HFFc6 (cell line): Measurements from ENCODE around the gene UNC80. TPM values are rescaled to one million over a fixed set of nuclear protein-coding genes. Genes with fewer than 3 reads are reported as not detected.

Experiments
- DNase-seq: peaks from one replicate; pipeline ENCODE4 v3.0.0-alpha.2; 2018
- H3K27ac Mint-ChIP-seq: 2 replicates; pipeline ENCODE4 v1.8.0; 2020; ENCODE audit warnings: mild to moderate bottlenecking, mixed read lengths
- H3K27me3 Mint-ChIP-seq: 2 replicates; pipeline ENCODE4 v1.8.0; 2021; ENCODE audit warnings: mild to moderate bottlenecking, moderate library complexity, mixed read lengths; ENCODE audit not compliant: insufficient read depth
- H3K36me3 Mint-ChIP-seq: 2 replicates; pipeline ENCODE4 v1.8.0; 2021; ENCODE audit warnings: low read depth, mixed read lengths
- H3K4me1 Mint-ChIP-seq: 2 replicates; pipeline ENCODE4 v1.8.0; 2020; ENCODE audit warnings: low read depth, mixed read lengths
- H3K4me3 Mint-ChIP-seq: 2 replicates; pipeline ENCODE4 v1.8.0; 2020; ENCODE audit warnings: mild to moderate bottlenecking, moderate library complexity, mixed read lengths
- H3K9me3 Mint-ChIP-seq: 2 replicates; pipeline ENCODE4 v1.8.0; 2020; ENCODE audit warnings: mild to moderate bottlenecking, mixed read lengths
- long read RNA-seq: library from polyadenylated mRNA; unstranded; transcript quantifications from one replicate; pipeline ENCODE4 v2.0.0, GENCODE V29; 2019
- total RNA-seq, 6 experiments: library from RNA; stranded (reverse); fragmentation: NEBNext Ultra II Directional; extraction: Animal tissue kit (Norgen Biotek cat#: 25700); gene quantifications; 2 replicates in 1 of 6; 3 replicates in 5 of 6; pipeline ENCODE4 v1.2.3, GENCODE V29; 2021
- TF ChIP-seq, protein P1 (sequence below): fragments of 200-600 bp; sonication (generic); IDR thresholded peaks from 2 replicates; pipeline ENCODE4 v1.5.0; 2021; ENCODE audit warnings: antibody characterized with exemption, mild to moderate bottlenecking

The UNC80 gene, protein sequence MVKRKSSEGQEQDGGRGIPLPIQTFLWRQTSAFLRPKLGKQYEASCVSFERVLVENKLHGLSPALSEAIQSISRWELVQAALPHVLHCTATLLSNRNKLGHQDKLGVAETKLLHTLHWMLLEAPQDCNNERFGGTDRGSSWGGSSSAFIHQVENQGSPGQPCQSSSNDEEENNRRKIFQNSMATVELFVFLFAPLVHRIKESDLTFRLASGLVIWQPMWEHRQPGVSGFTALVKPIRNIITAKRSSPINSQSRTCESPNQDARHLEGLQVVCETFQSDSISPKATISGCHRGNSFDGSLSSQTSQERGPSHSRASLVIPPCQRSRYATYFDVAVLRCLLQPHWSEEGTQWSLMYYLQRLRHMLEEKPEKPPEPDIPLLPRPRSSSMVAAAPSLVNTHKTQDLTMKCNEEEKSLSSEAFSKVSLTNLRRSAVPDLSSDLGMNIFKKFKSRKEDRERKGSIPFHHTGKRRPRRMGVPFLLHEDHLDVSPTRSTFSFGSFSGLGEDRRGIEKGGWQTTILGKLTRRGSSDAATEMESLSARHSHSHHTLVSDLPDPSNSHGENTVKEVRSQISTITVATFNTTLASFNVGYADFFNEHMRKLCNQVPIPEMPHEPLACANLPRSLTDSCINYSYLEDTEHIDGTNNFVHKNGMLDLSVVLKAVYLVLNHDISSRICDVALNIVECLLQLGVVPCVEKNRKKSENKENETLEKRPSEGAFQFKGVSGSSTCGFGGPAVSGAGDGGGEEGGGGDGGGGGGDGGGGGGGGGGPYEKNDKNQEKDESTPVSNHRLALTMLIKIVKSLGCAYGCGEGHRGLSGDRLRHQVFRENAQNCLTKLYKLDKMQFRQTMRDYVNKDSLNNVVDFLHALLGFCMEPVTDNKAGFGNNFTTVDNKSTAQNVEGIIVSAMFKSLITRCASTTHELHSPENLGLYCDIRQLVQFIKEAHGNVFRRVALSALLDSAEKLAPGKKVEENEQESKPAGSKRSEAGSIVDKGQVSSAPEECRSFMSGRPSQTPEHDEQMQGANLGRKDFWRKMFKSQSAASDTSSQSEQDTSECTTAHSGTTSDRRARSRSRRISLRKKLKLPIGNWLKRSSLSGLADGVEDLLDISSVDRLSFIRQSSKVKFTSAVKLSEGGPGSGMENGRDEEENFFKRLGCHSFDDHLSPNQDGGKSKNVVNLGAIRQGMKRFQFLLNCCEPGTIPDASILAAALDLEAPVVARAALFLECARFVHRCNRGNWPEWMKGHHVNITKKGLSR (N-terminal part only)
- not detected for total RNA-seq
- long read RNA-seq = 0 reads

DNA sequence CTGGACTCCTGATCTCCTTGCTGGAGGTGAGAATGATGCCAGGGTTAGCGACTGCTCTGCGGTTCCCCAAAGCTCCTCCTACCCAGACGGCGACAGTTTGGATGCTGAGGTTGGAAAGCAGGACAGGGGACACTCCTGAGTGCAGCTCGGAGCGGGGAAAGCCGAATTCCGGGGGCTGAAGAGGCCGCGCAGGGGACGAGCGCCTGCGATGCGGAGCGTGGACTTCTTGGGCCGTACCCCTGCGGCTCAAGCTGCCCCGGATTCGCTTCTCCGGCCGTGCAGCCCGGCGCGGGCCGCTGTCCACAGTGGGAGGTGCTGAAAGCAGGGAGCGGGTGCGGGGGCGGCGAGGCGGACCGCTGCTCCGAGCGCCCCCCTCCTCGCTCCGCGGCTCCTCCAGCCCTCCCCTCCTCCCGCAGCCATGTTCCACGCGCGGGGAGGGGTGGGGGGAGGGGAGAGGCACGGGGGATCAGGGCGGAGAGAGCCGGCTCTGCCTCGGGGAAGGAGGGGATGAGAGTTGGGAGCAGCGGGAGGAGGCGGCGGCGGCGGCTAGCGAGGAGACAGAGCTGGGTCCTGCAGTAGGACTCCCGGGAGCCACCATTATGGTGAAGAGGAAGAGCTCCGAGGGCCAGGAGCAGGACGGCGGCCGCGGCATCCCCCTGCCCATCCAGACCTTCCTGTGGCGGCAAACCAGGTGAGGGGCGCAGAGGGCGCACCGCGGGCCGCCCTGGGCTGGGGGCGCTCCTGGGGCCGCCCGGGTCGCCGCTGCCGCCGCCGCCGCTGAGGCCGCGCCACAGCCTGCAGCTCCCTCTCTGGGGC is at the start of gene UNC80:
TSS of gene UNC80 (plus strand) at position 359 of the 816 bp plus-strand sequence. CDS start at position 600, 241 bp downstream.
- DNase-seq = no peak
- Mint-ChIP-seq H3K4me1 (no peaks in the 10 kb centered on the region), H3K9me3 (no peaks in the 10 kb centered on the region), H3K27ac (no peak within 1 kb of the TSS), H3K27me3 (peaks cover 7% of the 10 kb centered on the region), H3K36me3 (no peaks in the 10 kb centered on the region), H3K4me3 (no peak within 1 kb of the TSS)
- TF ChIP-seq, protein P1, sequence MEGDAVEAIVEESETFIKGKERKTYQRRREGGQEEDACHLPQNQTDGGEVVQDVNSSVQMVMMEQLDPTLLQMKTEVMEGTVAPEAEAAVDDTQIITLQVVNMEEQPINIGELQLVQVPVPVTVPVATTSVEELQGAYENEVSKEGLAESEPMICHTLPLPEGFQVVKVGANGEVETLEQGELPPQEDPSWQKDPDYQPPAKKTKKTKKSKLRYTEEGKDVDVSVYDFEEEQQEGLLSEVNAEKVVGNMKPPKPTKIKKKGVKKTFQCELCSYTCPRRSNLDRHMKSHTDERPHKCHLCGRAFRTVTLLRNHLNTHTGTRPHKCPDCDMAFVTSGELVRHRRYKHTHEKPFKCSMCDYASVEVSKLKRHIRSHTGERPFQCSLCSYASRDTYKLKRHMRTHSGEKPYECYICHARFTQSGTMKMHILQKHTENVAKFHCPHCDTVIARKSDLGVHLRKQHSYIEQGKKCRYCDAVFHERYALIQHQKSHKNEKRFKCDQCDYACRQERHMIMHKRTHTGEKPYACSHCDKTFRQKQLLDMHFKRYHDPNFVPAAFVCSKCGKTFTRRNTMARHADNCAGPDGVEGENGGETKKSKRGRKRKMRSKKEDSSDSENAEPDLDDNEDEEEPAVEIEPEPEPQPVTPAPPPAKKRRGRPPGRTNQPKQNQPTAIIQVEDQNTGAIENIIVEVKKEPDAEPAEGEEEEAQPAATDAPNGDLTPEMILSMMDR = no peak

DNA sequence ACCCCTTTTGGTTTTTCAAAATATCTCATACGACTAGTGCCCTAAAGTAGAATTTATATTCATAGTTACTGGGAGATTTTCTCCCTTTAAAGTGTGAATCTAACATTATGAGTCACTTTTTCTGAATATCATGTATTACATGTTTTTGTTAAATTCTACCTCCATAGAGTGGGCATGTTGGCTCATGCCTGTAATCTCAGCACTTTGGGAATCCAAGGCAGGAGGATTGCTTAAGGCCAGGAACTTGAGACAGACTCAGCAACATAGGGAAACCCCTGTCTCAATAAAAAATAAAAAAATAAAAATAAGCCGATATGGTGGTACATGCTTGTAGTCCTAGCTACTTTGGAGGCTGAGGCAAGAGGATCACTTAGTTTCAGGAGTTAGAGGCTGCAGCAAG is 45.3 kb upstream of the UNC80 start:
- DNase-seq = no peak
- Mint-ChIP-seq H3K4me1 (peaks cover 10% of the 10 kb centered on the region), H3K27ac (no peak overlapping the region), H3K9me3 (peaks cover 11% of the 10 kb centered on the region), H3K27me3 (no peaks in the 10 kb centered on the region; the same call in 1 of the 2 replicates), H3K36me3 (no peaks in the 10 kb centered on the region; the same call in 1 of the 2 replicates), H3K4me3 (no peak overlapping the region)
- TF ChIP-seq, protein P1 = no peak

DNA sequence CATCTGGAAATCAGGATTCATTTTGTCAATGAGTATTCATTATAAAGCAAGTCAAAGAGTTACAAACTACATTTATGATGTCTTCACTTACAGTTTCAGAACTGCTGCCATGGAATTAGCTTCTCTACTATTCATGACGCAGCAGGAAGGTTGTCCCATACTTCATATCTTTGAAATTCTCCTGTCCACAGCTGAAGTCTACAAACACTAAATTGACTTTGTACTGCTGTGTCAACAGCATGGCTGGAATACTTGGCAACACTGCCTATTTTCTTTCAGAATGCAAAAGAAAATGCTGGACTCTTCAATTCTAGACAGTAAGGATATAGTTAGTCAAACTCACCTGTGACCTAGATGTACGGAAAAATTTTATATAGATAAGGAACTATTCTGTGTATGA is 44.6 kb upstream of the UNC80 start:
- DNase-seq = no peak
- Mint-ChIP-seq H3K4me1 (peaks cover 3% of the 10 kb centered on the region), H3K27ac (no peak overlapping the region), H3K36me3 (no peaks in the 10 kb centered on the region; the same call in 1 of the 2 replicates), H3K9me3 (peaks cover 11% of the 10 kb centered on the region), H3K4me3 (no peak overlapping the region), H3K27me3 (no peaks in the 10 kb centered on the region; the same call in 1 of the 2 replicates)
- TF ChIP-seq, protein P1 = no peak

DNA sequence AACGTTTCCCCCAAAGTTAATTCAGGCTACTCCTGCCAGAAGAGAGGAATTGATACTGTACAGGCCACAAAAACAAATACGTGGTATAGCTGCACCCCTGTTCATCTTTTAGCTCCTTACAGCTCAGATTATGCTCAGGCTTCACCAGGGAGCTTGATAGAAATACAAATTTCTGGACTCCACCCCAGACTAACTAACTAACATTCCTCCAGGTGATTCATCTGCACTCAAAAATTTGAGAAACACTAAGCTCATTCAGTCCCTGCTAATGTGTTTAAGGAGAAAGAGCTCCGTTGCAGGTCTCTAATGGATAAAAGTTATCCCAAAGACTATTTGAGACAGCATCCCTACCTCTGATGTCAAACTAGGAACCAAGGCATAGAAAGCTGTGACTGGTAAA is 36.8 kb upstream of the UNC80 start:
- no peaks in the 10 kb centered on the region for H3K4me1 Mint-ChIP-seq
- peaks cover 14% of the 10 kb centered on the region for H3K9me3 Mint-ChIP-seq
- no peaks in the 10 kb centered on the region; the same call in 1 of the 2 replicates for H3K27me3 Mint-ChIP-seq
- DNase-seq = no peak
- no peak overlapping the region for H3K4me3 Mint-ChIP-seq
- no peak overlapping the region for H3K27ac Mint-ChIP-seq
- no peaks in the 10 kb centered on the region for H3K36me3 Mint-ChIP-seq
- TF ChIP-seq, protein P1 = no peak
